Measurements from ENCODE around the gene TRAPPC2.

TRAPPC2 gene

DNA sequence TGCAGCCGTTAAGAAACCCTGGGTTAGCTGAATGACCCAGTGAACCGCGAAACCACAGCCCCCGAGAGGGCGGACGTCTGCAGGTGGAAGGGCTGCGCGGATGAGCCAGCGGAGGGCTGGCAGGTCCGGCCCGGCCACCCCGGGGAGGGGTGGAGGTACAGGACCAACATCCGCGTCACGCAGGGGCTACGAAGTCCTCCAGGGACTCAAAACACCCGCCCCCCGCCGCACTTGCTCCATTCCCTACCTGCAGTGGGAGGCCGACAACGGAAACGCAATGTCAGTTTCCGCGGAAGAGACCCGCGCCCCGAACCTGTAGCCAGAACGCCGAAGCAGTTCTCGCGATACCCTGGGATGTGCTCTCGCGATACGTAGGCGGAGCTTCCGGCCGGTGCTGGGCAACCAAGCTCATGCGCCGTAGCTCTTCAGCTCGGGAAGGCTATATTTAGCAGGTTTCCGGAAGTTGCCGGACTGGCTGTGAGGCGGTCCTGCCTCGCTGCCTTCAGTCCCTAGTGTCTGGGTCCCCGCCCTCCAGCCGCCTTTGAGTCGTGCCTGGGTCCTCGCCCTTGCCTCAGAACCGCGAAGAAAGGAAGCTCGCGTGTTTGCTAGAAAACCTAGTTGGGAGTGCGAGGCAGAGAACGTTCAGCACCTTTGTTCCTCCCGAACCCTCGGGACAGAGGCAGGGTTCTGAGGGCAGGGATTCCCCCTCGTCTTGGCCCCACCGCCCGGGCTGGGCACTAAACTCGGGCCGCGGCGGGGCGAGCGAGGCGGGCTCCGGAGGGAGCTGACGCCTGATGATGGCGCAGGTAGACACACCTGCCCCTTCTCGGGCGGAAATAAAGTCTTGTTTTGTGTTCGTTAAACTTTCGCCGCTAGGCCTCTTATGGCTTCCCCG, at the start of gene TRAPPC2, which contains the start of gene OFD1:
TSS of gene TRAPPC2 (minus strand) at position 343 of the 895 bp plus-strand sequence. CDS start 14,657 bp downstream, outside the sequence.
TSS of gene OFD1 (plus strand) at position 471 of the 895 bp plus-strand sequence. CDS start at position 795, 324 bp downstream.
- Histone ChIP-seq H3K9ac (ENCODE audit: low read depth, low read length) (peak within 1 kb of the TSS; percentile 97), H3K4me3 (ENCODE audit: low read length) (peak within 1 kb of the TSS; percentile 99), H3K9me3 (ENCODE audit: insufficient read depth, low read depth, low read length) (no peaks in the 10 kb centered on the region), H3K36me3 (ENCODE audit: insufficient read depth, low read depth, low read length) (peaks cover 26% of the 10 kb centered on the region), H3K27me3 (ENCODE audit: insufficient read depth, low read length) (no peaks in the 10 kb centered on the region), H3K4me1 (ENCODE audit: insufficient read depth, low read length) (no peaks in the 10 kb centered on the region), H3K27ac (ENCODE audit: low read length) (peak within 1 kb of the TSS; percentile 98)

- Histone ChIP-seq H3K27me3 (ENCODE audit: insufficient read depth, low read length) (no peaks in the 10 kb centered on the region), H3K4me3 (ENCODE audit: low read length) (no peak overlapping the region), H3K36me3 (ENCODE audit: insufficient read depth, low read depth, low read length) (peaks cover 54% of the 10 kb centered on the region), H3K9me3 (ENCODE audit: insufficient read depth, low read depth, low read length) (no peaks in the 10 kb centered on the region), H3K9ac (ENCODE audit: low read depth, low read length) (no peak overlapping the region), H3K4me1 (ENCODE audit: insufficient read depth, low read length) (no peaks in the 10 kb centered on the region; the same call in 1 of the 2 replicates), H3K27ac (ENCODE audit: low read length) (no peak overlapping the region)
These were observed 46.5 kb upstream of the TRAPPC2 start for GRCh38 chrX:13780868-13781427.

DNA sequence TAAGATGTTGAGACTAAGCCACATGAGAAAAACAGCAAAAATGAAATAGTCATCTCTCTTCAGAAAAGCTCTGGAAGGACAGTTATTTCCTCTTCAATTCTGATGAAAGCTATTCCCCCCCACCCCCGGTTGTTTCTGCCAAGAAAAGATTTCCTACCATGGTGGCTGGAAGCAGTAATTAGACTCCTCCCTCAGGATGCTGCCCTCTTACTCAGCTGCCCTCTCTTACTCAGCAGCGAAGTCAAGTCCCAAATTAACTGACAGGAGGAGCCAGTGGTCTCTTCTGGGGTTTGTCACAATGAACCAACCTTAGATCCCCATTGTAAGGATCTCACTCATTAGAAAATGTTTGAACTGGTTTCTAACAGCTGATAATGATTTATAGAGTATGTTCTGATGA, 44.5 kb upstream of the TRAPPC2 start:
- H3K27me3 ChIP-seq (ENCODE audit: insufficient read depth, low read length) = no peaks in the 10 kb centered on the region
- H3K9ac ChIP-seq (ENCODE audit: low read depth, low read length) = no peak overlapping the region
- peaks cover 74% of the 10 kb centered on the region for H3K36me3 ChIP-seq (ENCODE audit: insufficient read depth, low read depth, low read length)
- H3K4me1 ChIP-seq (ENCODE audit: insufficient read depth, low read length) = no peaks in the 10 kb centered on the region; the same call in 1 of the 2 replicates
- no peak overlapping the region for H3K27ac ChIP-seq (ENCODE audit: low read length)
- H3K4me3 ChIP-seq (ENCODE audit: low read length) = no peak overlapping the region
- H3K9me3 ChIP-seq (ENCODE audit: insufficient read depth, low read depth, low read length) = no peaks in the 10 kb centered on the region

- Histone ChIP-seq H3K36me3 (ENCODE audit: insufficient read depth, low read depth, low read length) (peaks cover 77% of the 10 kb centered on the region), H3K9me3 (ENCODE audit: insufficient read depth, low read depth, low read length) (no peaks in the 10 kb centered on the region), H3K4me3 (ENCODE audit: low read length) (no peak overlapping the region), H3K9ac (ENCODE audit: low read depth, low read length) (no peak overlapping the region), H3K27ac (ENCODE audit: low read length) (no peak overlapping the region), H3K27me3 (ENCODE audit: insufficient read depth, low read length) (no peaks in the 10 kb centered on the region), H3K4me1 (ENCODE audit: insufficient read depth, low read length) (no peaks in the 10 kb centered on the region; the same call in 1 of the 2 replicates)
These were observed 42.0 kb upstream of the TRAPPC2 start for GRCh38 chrX:13776387-13776786.

- Histone ChIP-seq H3K4me1 (ENCODE audit: insufficient read depth, low read length) (no peaks in the 10 kb centered on the region), H3K36me3 (ENCODE audit: insufficient read depth, low read depth, low read length) (peaks cover 80% of the 10 kb centered on the region), H3K9me3 (ENCODE audit: insufficient read depth, low read depth, low read length) (no peaks in the 10 kb centered on the region), H3K27me3 (ENCODE audit: insufficient read depth, low read length) (no peaks in the 10 kb centered on the region), H3K9ac (ENCODE audit: low read depth, low read length) (no peak overlapping the region), H3K27ac (ENCODE audit: low read length) (no peak overlapping the region), H3K4me3 (ENCODE audit: low read length) (no peak overlapping the region)
These were observed 41.4 kb upstream of the TRAPPC2 start for GRCh38 chrX:13775837-13776236.

GRCh38 chrX:13774696-13775095, 40.3 kb upstream of the TRAPPC2 start:
- Histone ChIP-seq H3K9ac (ENCODE audit: low read depth, low read length) (no peak overlapping the region), H3K27ac (ENCODE audit: low read length) (no peak overlapping the region), H3K4me1 (ENCODE audit: insufficient read depth, low read length) (no peaks in the 10 kb centered on the region), H3K4me3 (ENCODE audit: low read length) (no peak overlapping the region), H3K27me3 (ENCODE audit: insufficient read depth, low read length) (no peaks in the 10 kb centered on the region), H3K9me3 (ENCODE audit: insufficient read depth, low read depth, low read length) (no peaks in the 10 kb centered on the region), H3K36me3 (ENCODE audit: insufficient read depth, low read depth, low read length) (peaks cover 92% of the 10 kb centered on the region)

DNA sequence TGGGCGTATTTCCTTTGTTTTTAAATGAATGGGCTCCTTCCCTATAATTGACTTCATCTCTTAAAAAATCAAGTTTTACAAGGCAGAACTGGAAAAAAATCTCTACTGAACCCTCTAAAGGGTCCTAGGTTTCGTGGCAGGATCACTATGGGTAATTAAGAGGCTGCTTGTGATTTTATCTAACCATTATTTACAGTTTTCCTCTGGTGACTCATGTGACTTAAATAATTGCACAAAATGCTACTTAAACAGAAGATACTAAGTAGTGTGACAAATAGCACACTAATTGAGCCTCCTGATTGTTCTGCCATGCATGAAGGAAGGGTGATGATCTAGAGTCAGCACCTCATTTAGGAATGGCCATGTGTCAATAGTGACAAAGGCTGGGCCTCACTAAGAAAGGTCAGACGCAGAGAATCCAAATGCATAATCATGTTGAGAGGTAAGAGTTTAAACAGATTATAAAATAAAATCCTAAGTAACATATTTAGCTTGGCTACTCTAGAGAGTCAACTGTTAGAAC, 35.7 kb upstream of the TRAPPC2 start:
- no peak overlapping the region for H3K4me3 ChIP-seq (ENCODE audit: low read length)
- H3K27me3 ChIP-seq (ENCODE audit: insufficient read depth, low read length) = no peaks in the 10 kb centered on the region
- H3K27ac ChIP-seq (ENCODE audit: low read length) = no peak overlapping the region
- no peaks in the 10 kb centered on the region; the same call in 1 of the 2 replicates for H3K4me1 ChIP-seq (ENCODE audit: insufficient read depth, low read length)
- no peak overlapping the region for H3K9ac ChIP-seq (ENCODE audit: low read depth, low read length)
- H3K9me3 ChIP-seq (ENCODE audit: insufficient read depth, low read depth, low read length) = no peaks in the 10 kb centered on the region
- H3K36me3 ChIP-seq (ENCODE audit: insufficient read depth, low read depth, low read length) = peaks cover 99% of the 10 kb centered on the region

GRCh38 chrX:13768939-13769338, 34.5 kb upstream of the TRAPPC2 start:
- H3K4me3 ChIP-seq (ENCODE audit: low read length) = no peak overlapping the region
- no peaks in the 10 kb centered on the region for H3K27me3 ChIP-seq (ENCODE audit: insufficient read depth, low read length)
- no peak overlapping the region for H3K9ac ChIP-seq (ENCODE audit: low read depth, low read length)
- no peaks in the 10 kb centered on the region for H3K9me3 ChIP-seq (ENCODE audit: insufficient read depth, low read depth, low read length)
- peaks cover 95% of the 10 kb centered on the region for H3K36me3 ChIP-seq (ENCODE audit: insufficient read depth, low read depth, low read length)
- no peak overlapping the region for H3K27ac ChIP-seq (ENCODE audit: low read length)
- peaks cover under 1% of the 10 kb centered on the region; the same call in 1 of the 2 replicates for H3K4me1 ChIP-seq (ENCODE audit: insufficient read depth, low read length)

GRCh38 chrX:13764765-13765164, 30.3 kb upstream of the TRAPPC2 start:
- H3K27ac ChIP-seq (ENCODE audit: low read length) = no peak overlapping the region
- peaks cover 23% of the 10 kb centered on the region; the same call in 1 of the 2 replicates for H3K4me1 ChIP-seq (ENCODE audit: insufficient read depth, low read length)
- no peaks in the 10 kb centered on the region for H3K27me3 ChIP-seq (ENCODE audit: insufficient read depth, low read length)
- H3K36me3 ChIP-seq (ENCODE audit: insufficient read depth, low read depth, low read length) = peaks cover 87% of the 10 kb centered on the region
- H3K9me3 ChIP-seq (ENCODE audit: insufficient read depth, low read depth, low read length) = no peaks in the 10 kb centered on the region
- no peak overlapping the region for H3K9ac ChIP-seq (ENCODE audit: low read depth, low read length)
- no peak overlapping the region for H3K4me3 ChIP-seq (ENCODE audit: low read length)

DNA sequence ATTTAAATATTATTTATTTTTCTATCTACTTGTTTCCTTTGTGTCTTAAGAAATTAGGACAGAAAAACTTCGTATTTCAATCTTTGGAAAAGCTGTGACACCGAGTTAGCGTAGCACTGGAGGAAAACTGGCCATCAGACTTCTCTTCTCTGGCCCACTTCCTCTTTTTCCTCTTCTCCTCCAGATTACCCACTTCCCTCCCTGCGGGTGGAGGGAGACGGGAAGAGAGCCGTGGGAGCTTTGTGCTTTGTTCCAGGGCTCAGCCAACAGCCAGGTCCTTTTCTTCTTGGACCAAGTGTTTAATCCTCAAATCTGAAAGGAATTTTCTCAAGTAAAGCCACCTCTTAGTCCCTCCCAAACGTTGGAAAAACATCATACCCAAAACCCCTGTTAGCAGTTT, 29.9 kb upstream of the TRAPPC2 start:
- no peaks in the 10 kb centered on the region for H3K9me3 ChIP-seq (ENCODE audit: insufficient read depth, low read depth, low read length)
- peaks cover 23% of the 10 kb centered on the region; the same call in 1 of the 2 replicates for H3K4me1 ChIP-seq (ENCODE audit: insufficient read depth, low read length)
- H3K36me3 ChIP-seq (ENCODE audit: insufficient read depth, low read depth, low read length) = peaks cover 87% of the 10 kb centered on the region
- H3K9ac ChIP-seq (ENCODE audit: low read depth, low read length) = no peak overlapping the region
- no peak overlapping the region for H3K27ac ChIP-seq (ENCODE audit: low read length)
- no peaks in the 10 kb centered on the region for H3K27me3 ChIP-seq (ENCODE audit: insufficient read depth, low read length)
- H3K4me3 ChIP-seq (ENCODE audit: low read length) = no peak overlapping the region

GRCh38 chrX:13763489-13763888, 29.1 kb upstream of the TRAPPC2 start:
- H3K27me3 ChIP-seq (ENCODE audit: insufficient read depth, low read length) = no peaks in the 10 kb centered on the region
- no peak overlapping the region; the same call in 1 of the 2 replicates for H3K9ac ChIP-seq (ENCODE audit: low read depth, low read length)
- no peak overlapping the region for H3K27ac ChIP-seq (ENCODE audit: low read length)
- peaks cover 23% of the 10 kb centered on the region; the same call in 1 of the 2 replicates for H3K4me1 ChIP-seq (ENCODE audit: insufficient read depth, low read length)
- peaks cover 87% of the 10 kb centered on the region for H3K36me3 ChIP-seq (ENCODE audit: insufficient read depth, low read depth, low read length)
- H3K9me3 ChIP-seq (ENCODE audit: insufficient read depth, low read depth, low read length) = no peaks in the 10 kb centered on the region
- no peak overlapping the region for H3K4me3 ChIP-seq (ENCODE audit: low read length)
